NCI-H2227 treated with DMSO at 0.1 percent for 48 hours (cell line): ENCODE measurements around the gene AP4B1.
"Not testable (repeated sequence)": the region's sequence is repeated elsewhere in the genome, so short reads cannot be mapped to it uniquely, and the experiment has no call there.

Source experiments
- DNase-seq: peaks from one replicate; lab custom pipeline; 2025; lab: John Stamatoyannopoulos, UW

AP4B1 gene

DNA sequence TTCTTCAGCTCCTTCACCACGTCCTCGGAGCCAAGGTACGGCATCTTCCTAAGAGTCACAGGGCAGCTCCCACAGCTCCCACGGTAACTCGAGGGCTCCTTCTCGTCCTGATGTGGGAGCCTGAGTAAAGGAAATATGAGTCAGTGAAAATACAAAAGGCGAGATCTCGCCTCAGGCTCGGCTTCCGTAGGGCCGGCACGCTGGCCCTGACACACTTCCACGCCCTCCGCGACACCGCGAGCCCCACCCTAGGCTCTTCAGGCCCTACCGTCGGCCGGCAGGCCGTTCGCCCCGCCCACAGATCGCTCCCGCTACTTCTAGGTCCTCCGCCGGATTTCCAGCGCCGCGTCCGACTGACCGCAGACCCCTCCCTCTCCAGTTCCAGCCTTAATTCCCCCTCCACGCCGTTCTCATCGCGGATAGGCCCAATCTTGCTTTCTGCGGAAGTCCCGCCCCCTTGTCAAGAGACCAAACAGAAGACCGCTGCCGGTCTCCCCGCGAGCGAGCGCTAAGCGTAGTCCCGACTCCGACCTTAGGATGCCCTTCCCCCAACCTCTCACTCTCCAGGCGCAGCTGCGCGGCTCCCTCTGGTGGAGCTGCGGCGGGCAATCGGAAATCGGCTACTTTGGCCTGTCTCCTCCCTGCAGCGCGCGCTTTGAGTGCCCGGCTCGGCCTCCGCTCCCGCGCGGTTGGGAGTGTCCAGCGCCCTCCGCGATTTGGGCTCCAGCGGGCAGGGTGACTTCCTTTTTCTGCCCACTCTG, at the start of gene AP4B1, which contains the start of gene DCLRE1B:
TSS of gene AP4B1 (minus strand) at position 126 of the 761 bp plus-strand sequence. CDS start at position 44, 82 bp downstream.
TSS of gene DCLRE1B (plus strand) at position 653 of the 761 bp plus-strand sequence. CDS start 261 bp downstream, outside the sequence.
- DNase-seq = peak; percentile 98

DNA sequence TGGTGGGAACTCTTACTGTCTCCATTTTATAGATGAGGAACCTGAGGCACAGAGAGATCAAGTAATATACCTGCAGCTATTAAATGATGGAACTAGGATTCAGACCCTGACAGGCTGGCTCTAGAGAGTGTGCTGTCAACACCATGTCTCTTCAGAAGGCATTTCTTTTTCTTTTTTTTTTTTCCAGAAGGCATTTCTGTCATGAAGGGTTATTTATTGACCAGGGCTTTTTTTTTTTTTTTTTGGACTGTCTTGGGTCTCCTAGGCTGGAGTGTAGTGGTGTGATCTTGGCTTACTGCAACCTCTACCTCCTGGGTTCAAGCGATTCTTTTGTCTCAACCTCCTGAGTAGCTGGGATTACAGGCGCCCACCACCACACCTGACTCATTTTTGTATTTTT, 47.1 kb upstream of the AP4B1 start:
- DNase-seq = no peak

DNA sequence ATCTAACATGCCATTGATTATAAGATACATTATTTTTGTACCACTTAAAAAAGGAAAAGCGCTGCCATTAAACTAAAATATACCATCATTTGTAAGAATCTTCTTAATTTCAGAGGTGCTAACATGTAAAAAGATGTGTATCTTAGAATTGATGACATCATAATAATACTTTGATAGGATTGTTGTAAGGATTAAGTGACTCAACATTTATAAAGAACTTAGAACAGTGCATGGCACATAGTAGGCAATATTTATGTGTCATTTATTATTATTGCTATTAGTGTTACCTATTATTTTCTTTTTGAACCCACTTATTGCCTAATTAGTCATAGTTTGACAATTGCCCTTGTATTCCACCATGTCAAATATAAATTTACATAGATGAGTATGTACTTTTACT, 46.3 kb upstream of the AP4B1 start:
- no peak for DNase-seq

DNA sequence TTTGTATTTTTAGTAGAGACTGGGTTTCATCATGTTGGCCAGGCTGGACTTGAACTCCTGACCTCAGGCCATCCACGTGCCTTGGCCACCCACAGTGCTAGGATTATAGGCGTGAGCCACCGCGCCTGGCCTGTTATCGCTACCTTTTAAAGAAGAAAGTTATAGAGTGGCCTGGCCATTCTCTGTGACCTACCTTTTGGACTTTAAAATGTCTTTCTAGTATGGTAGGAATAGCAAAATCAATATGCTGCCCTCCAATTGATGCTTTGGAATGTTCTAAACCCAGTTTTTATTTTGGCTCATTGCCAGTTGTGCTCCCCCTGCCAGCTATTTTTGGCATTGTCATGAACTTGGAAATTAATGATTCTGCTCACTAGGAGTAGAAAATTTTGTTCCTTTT, 44.4 kb upstream of the AP4B1 start:
- DNase-seq = peak; percentile 11

DNA sequence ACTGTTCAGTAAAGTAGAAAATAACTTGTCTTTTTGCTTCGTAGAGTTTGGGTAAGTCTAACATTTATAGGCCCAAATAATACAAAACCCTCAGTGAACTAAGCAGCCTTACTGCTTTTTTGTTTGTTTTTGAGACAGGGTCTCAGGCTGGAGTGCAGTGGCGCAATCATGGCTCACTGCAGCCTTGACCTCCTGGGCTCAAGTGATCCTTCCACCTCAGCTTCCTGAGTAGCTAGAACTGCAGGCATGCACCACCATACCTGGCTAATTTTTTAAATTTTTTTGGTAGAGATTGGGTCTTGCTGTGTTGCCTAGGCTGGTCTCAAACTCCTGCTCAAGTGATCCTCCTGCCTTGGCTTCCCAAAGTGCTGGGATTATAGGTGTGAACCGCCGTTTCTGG, 43.6 kb upstream of the AP4B1 start:
- DNase-seq = not testable (repeated sequence)

DNA sequence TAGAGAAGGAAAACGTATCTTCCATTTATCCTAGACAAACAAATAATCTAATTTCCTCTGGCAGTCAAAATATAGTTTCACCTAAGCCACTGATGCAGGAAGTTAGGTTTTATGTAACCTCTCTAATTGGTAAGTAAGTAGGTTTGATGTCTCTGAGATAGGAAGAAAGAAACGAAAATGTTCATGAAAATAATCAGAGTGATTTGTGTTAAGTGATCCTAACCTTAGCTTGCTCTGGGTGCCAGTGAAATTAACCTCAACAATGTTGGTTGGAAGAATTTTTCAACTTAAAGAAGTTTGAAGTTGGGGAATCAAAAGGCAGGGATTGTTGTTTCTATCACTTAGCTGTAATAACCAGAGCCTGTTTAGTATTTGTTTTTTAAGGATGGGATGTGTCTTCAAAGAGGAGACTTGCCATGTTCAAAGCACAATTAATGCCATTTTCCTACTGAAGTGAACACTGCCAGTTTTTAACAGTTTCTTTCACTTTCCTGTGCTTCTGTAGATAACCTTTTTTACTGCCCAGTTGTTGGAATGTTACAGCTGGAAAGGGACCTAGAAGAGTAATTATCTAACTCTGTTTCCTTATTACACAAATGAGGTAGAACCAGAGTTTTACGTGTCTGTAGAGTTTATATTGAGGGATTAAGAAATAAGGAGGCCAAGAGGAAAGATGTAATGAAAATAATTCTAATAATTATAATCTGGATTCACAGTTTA, 42.9 kb upstream of the AP4B1 start:
- DNase-seq = no peak

DNA sequence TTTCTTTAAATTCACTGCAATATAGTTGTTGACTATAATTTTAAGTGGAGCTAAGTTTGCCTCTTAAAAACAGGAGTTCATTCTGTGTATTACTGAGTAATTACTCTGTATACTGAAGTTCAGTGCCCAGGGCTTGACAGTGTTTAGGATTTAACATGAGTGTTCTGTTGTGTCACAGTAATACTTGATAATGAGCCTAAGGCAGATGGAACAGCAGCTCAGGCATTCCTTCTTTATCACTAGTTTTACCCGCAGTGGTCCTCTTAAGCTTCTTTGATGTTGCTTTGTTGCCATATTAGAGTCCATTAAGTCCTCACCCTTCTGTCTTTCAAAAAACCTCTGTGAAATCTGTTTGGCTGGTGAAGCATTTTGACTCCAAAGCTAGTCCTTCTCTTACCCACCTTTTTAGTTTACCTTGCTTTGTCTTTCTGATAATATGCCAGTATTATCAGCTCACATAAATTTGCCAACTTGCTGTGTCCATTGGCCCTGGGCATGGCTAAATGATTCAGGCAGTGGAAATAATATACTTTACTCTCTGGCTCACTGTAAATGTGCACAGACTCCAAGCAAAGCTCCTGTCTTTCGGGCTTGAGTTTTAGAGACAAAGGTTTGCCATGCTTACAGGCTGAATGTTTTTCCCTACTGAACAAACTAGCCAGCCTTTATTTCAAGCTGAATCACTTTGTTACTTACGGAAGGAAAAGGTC, 42.2 kb upstream of the AP4B1 start:
- DNase-seq = no peak

DNA sequence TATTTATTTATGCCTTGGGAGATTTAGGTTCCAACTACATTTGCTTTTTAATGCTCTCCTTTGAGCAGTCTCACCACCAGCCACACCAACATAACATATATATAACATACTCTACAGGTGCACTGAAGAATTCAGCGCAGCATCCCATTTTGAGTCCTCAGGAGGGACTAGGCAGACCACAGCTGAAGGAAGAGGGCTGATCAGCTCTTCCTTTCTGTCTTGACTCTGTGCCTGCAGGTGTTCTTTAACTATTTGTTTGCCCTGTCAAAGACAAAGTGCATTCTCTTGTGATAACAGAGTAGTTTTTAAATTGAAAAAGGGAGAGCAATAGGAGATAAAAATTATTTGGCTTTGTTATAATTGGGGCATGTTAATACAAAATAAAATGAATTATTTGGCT, 41.5 kb upstream of the AP4B1 start:
- no peak for DNase-seq

DNA sequence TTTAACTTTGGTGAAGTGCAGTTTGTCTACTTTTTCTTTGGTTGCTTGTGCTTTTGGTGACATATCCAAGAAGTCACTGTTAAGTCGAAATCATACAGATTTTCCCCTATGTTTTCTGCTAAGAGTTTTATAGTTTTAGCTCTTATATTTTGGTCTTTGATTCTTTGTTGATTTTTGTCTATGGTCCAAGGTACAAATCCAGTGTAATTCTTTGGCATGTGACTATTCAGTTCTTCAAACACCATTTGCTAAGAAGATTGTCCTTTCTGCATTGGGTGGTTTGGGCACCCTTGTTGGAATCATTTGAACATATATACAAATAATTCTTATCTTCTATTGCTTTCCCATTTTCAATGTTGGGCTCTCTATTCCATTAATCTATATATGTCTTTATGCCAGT, 40.7 kb upstream of the AP4B1 start:
- no peak for DNase-seq

DNA sequence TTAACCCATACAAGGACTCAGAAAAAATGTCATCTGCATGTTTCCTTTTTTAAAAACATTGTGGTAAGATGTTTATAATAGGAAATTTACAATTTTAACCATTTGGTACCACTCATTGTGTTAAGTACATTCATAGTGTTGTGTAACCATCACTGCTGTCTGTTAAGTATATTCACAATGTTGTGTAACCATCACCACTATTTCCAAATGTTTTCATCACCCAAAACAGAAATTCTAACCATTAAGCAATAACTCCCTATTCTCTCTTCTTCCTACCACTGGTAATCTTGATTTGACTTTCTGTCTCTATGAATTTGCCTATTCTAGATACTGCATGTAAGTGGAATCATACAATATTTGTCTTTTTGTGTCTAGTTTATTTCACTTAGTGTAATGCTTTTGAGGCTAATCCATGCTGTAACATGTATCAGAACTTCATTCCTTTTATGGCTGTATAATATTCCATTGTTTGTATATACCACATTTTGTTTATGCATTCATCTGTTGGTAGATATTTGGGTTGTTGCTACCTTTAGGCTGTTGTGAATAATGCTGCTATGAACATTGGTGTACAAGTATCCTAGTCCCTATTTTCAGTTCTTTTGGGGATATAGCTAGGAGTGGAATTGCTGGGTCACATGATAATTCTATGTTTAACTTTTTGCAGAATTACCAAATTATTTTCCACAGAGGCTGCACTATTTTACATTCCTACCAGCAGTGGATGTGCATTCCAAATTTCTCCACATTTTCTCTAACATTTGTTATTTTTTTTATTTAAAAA, 38.6 kb upstream of the AP4B1 start:
- DNase-seq = no peak

DNA sequence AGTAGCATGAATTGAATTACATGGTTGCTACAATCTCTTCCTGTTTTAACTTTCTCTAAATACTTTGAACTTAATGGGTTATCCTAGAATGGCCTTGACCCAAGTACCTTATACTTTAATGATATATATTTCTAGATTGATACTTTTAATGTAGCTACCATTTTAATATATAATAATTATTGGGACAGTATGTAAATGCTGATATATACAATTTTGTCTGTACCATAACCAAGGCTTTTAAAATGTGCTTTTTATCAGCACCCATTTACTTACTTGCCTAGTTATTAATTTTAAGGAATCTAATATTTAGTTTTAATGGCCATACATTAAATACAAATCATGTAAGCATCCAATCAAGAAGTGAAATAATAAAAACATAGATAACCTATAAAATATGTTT, 37.9 kb upstream of the AP4B1 start:
- DNase-seq = no peak

DNA sequence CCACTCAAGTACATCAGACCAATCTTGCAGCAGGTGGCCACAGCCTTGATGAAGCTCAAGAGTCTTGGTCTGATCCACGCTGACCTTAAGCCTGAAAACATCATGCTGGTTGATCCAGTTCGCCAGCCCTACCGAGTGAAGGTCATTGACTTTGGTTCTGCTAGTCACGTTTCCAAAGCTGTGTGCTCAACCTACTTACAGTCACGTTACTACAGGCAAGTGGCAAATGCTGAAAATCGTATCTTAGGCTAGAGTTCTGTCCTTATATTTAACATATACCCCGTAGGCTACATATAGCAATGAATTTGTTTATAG, 36.6 kb upstream of the AP4B1 start:
- DNase-seq = no peak

DNA sequence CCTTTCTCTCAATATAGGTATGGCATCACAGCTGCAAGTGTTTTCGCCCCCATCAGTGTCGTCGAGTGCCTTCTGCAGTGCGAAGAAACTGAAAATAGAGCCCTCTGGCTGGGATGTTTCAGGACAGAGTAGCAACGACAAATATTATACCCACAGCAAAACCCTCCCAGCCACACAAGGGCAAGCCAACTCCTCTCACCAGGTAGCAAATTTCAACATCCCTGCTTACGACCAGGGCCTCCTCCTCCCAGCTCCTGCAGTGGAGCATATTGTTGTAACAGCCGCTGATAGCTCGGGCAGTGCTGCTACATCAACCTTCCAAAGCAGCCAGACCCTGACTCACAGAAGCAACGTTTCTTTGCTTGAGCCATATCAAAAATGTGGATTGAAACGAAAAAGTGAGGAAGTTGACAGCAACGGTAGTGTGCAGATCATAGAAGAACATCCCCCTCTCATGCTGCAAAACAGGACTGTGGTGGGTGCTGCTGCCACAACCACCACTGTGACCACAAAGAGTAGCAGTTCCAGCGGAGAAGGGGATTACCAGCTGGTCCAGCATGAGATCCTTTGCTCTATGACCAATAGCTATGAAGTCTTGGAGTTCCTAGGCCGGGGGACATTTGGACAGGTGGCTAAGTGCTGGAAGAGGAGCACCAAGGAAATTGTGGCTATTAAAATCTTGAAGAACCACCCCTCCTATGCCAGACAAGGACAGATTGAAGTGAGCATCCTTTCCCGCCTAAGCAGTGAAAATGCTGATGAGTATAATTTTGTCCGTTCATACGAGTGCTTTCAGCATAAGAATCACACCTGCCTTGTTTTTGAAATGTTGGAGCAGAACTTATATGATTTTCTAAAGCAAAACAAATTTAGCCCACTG, 36.0 kb upstream of the AP4B1 start:
- DNase-seq = no peak

DNA sequence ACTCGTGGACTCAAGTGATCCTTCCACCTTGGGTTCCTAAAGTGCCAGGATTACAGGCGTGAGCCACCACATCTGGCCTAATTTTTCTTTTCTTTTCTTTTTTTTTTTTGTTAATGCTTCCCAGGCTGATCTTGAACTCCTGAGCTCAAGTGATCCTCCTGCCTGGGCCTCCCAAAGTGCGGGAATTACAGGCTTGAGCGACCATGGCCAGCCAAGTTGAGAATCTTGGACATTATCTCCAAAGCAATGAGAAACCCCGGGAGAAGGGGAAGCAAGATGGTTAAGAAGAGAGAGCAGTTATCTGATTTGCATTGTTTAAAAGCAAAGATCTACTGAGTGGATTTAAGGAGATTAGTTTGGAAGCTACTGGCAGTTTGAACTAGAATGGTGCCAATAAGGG, 33.6 kb upstream of the AP4B1 start:
- DNase-seq = no peak

DNA sequence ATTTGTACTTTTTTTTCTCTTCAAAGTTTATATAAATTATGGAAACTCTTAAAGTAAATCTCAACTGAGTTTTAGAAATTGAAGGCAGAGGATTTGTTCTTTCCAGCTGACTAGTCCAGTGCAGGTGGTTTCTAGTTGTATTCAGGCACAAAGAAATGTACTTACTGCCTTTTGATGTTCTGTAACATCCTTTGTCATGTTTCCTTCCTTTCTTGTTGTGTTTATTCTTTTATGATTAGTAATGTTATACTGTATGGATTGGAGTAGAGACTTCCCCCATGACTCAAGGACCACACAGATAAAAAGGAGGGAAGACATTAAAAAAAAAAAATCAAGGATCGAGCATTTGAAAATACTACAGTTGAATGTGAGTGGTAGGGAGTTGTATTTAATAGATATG, 32.5 kb upstream of the AP4B1 start:
- no peak for DNase-seq

DNA sequence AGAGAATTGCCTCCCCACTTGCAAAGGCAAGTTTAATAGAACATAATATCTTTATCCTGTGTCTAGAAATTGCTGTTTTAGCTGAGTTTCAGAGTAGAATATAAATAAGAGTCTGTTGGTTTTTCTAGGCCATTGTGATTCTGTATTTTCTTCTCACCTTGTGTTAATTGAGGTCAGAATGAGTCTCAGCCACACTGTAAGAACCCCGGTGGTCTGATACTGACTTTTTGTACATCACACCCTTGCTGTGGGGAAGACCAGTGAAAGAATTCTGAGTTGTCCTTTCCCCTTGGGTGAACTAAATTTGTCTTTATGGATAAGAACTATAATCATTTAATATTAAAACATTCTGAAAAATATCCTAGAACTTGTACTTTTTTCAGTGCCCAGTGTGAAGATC, 31.4 kb upstream of the AP4B1 start:
- DNase-seq = no peak

DNA sequence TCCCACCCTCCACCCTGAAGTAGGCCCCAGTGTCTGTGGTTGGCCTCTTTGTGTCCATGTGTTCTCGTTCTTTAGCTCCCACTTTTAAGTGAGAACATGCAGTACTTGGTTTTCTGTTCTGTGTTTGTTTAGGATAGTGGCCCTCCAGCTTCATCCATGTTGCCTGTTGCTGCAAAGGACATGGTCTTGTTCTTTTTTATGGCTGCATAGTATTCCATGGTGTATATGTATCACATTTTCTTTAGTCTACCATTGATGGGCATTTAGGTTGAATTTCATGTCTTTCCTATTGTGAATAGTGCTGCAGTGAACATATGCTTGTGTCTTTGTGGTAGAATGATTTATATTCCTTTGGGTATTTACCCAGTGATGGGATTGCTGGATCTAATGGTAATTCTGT, 30.6 kb upstream of the AP4B1 start:
- no peak for DNase-seq

DNA sequence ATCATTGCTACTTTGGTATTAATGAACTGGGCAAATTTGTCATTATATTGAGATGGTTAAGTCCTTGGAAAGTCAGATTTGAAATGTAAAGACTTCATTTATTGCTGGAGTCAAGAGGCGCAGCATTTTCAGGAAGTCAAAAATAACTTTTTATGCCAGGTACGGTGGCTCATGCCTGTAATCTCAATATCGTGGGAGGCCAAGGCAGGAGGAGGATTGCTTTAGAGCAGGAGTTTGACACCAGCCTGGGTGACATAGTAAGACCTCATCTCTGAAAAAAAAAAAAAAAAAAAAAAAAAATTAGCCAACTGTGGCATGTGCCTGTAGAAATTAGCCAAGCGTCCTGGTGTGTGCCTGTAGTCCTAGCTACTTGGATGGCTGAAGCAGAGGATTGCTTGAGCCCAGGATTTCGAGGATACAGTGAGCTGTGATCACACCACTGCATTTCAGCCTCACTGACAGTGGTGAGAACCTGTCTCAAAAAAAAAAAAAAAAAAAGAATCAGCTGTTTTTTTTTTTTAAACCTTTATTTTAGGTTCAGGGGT, 30.0 kb upstream of the AP4B1 start:
- no peak for DNase-seq

DNA sequence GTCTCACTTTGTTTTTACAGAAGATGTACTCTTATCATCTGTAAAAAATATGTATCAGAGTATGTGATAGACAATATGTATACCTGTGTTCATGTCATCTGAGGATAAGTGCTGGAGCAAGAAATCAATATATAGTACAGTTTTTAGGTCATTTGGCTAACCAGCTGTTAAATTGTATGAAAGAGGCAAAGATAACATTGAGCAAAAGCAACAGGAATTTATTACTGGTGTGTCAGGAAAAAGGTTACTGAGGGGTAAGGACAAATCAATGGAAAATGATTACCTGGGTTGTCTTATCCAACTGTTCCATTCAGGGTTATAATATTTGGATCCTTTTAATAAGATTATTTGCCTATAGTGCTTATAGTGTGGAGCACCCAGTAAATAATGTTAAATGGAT, 29.4 kb upstream of the AP4B1 start:
- no peak for DNase-seq

DNA sequence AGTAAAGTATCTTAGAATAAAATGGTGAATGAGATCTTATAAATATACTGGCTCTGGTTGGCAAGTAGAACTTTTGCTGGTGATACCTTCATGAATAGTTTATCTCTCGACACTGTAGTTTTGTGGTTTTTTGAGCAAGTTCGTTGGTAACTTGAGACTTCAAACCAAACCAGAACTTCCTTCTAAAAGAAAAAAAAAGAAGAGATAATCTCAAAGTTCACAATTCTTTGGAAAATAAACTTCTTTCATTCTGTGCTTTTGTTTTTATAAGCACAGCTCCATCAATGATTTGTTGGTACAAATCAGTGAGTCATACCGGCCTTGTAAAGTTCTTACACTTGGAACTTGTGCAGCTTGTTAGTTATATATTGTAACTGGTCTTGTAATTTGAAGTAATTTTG, 26.9 kb upstream of the AP4B1 start:
- no peak for DNase-seq
